ENCODE results near the gene KAT6B.

Gene KAT6B

DNA sequence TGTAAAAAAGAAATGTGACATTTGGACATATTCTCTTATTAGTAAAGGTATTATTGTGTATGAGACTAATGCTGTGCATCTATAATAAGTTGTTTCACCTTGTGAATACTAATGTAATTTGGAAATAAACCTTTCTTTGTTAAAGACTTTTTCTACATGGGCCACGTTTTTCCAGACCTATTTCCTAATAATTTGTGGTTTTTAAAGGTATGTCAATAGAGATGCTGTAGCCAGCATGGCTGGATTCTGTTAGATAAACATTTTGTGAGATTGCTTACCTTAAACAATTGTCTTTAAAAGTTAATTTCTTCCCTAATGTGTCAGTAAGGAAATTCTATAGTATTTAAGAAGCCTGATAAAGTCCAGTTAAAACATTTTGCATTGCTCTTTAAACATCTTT lies 56.0 kb downstream of the KAT6B start:
- no peak overlapping the region for H3K4me3 ChIP-seq (replicated peaks in 1 of 2; ENCODE audit: low read depth in 2 of 2, low read length in 2 of 2)
- TF ChIP-seq, protein P1, sequence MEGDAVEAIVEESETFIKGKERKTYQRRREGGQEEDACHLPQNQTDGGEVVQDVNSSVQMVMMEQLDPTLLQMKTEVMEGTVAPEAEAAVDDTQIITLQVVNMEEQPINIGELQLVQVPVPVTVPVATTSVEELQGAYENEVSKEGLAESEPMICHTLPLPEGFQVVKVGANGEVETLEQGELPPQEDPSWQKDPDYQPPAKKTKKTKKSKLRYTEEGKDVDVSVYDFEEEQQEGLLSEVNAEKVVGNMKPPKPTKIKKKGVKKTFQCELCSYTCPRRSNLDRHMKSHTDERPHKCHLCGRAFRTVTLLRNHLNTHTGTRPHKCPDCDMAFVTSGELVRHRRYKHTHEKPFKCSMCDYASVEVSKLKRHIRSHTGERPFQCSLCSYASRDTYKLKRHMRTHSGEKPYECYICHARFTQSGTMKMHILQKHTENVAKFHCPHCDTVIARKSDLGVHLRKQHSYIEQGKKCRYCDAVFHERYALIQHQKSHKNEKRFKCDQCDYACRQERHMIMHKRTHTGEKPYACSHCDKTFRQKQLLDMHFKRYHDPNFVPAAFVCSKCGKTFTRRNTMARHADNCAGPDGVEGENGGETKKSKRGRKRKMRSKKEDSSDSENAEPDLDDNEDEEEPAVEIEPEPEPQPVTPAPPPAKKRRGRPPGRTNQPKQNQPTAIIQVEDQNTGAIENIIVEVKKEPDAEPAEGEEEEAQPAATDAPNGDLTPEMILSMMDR (IDR thresholded peaks at IDR 0.05; ENCODE audit: low read depth, low read length) = no peak
- peak; percentile 17 to 44 for DNase-seq (ENCODE audit: low read depth in 2 of 2)

DNA sequence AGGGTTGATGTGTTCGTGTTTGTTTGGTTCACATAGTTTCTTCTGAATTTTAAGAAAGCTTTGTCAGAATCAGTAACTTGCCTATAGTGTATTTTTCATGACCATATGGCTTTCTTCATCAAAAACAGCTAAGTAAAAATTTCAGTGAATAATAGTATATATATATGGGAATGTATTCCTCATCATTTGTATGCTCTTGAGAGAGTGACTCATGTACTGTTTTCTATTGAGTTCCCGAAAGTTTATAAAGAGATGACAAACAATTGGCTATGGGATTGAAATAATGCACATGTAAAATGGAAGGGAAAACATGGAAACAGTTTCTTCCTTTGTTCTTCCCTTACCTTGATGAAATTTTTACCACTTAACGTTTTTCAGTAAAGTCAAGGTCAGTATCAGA lies 56.4 kb downstream of the KAT6B start:
- DNase-seq (ENCODE audit: low read depth in 2 of 2) = peak; percentile 41 to 62
- no peak overlapping the region for H3K4me3 ChIP-seq (replicated peaks in 1 of 2; ENCODE audit: low read depth in 2 of 2, low read length in 2 of 2)
- TF ChIP-seq, protein P1 (IDR thresholded peaks at IDR 0.05; ENCODE audit: low read depth, low read length) = no peak

DNA sequence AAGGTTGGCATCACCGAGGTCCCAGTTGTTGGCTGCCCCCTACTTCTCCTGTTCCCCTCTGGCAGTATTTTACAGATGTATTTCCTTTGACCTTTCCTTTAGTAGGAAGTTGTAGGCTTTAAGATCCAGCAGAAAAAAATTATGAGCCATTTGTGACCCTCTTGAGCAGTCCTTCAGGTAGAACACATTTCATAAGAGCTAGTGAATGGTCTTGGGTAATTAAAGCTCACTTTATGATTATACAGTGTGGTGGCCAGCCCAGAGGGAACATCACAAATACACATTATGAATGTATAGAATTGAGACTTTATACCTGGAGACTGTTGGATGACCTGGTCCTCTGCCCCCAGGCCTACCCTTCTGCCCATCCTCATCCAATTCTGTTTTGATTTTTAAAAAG lies 57.0 kb downstream of the KAT6B start:
- no peak overlapping the region for H3K4me3 ChIP-seq (replicated peaks in 1 of 2; ENCODE audit: low read depth in 2 of 2, low read length in 2 of 2)
- no peak for DNase-seq (ENCODE audit: low read depth in 2 of 2)
- TF ChIP-seq, protein P1 (IDR thresholded peaks at IDR 0.05; ENCODE audit: low read depth, low read length) = no peak

DNA sequence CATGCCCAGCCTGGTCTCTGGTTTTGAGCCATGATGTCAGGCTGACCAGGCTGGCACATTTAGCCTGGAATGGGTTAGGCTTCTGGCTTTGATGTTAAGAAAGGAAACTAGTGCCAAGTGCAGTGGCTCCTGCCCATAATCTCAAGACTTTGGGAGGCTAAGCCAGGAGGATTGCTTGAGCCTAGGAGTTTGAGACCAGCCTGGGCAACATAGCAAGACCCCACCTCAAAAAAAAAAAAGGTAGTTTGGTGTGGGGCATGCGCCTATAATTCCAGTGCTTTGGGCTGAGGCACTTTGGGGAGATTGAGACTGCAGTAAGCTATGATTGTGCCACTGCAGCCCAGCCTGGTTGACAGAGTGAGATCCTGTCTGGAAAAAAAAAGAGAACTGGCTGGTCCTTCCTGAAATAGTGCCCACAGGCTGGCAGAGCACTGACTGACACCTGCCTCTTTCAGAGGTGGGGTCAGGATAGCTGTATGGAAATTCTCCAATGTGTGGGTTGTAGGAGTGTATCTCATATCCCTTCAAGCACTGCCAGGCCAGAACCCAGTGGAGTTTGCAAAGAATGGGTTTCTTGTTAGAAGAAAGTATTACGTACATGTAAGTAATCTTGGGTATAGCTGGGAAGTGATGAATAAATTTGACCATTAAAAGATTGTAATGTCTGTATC lies 61.3 kb downstream of the KAT6B start:
- H3K4me3 ChIP-seq (replicated peaks in 1 of 2; ENCODE audit: low read depth in 2 of 2, low read length in 2 of 2) = no peak overlapping the region
- TF ChIP-seq, protein P1 (IDR thresholded peaks at IDR 0.05; ENCODE audit: low read depth, low read length) = no peak
- DNase-seq (ENCODE audit: low read depth in 2 of 2) = no peak

DNA sequence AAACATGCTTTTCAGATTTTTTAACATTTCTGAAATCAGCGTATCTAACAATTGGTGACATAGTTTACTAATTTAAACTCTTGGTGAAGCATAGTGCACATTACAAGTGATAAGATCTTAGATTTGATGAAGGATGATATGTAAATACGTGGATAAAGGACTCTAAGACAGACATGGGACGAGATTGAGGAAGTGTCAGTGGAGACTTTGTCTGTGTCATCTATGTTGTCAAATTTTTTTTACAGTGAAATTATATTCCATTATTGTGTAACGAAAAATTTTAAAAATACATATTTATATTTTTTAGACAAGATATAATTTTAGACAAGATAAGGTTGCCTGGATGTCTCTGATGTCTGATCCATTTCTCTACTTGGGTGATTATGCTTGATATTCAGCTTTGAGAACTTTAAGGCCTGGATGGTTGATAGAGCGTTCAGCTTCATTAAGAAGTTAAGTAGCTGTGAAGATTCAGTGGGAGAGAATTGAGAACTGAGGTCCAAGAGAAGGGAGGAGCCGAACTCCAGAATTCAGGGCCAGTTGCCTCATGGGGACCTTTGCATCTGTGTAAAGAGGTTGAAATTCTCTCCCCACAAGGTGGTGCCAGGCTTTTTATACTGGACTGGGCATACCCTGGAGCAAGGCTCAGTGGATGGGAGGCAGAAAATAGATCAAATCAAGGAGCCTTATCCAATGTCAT lies 62.7 kb downstream of the KAT6B start:
- TF ChIP-seq, protein P1 (IDR thresholded peaks at IDR 0.05; ENCODE audit: low read depth, low read length) = peak; percentile 7
- DNase-seq (ENCODE audit: low read depth in 2 of 2) = peak in 1 of 2 donors; percentile 9
- H3K4me3 ChIP-seq (replicated peaks in 1 of 2; ENCODE audit: low read depth in 2 of 2, low read length in 2 of 2) = no peak overlapping the region

DNA sequence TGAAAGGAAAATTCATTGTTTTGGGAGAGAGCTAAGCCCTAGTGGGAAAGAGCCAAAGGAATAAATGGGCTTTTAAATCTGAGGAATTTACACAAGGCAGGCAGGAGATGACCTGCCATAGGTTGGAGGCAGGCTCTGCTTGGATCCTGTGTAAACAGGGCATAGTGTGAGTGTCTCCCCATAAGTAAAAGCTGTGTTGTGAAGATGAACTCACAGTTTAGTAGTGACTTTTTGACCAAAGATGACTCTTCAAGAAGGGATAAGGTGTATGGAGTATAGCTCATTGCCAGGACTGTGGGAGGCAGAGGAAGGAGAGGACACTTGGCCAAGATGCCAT lies 63.2 kb downstream of the KAT6B start:
- TF ChIP-seq, protein P1 (IDR thresholded peaks at IDR 0.05; ENCODE audit: low read depth, low read length) = no peak
- DNase-seq (ENCODE audit: low read depth in 2 of 2) = no peak
- H3K4me3 ChIP-seq (replicated peaks in 1 of 2; ENCODE audit: low read depth in 2 of 2, low read length in 2 of 2) = no peak overlapping the region
